Amniotic epithelial cell (primary cell): ENCODE results near the gene HLA-DQA1.
A peak's percentile ranks its signal among the peaks of the same experiment; 100 is the strongest.
"Not testable (repeated sequence)": the region's sequence is repeated elsewhere in the genome, so short reads cannot be mapped to it uniquely, and the experiment has no call there.

Source experiments
- DNase-seq: peaks from one replicate; pipeline ENCODE4 v3.0.0-alpha.2; 2010; ENCODE audit warnings: low read depth

The HLA-DQA1 gene

DNA sequence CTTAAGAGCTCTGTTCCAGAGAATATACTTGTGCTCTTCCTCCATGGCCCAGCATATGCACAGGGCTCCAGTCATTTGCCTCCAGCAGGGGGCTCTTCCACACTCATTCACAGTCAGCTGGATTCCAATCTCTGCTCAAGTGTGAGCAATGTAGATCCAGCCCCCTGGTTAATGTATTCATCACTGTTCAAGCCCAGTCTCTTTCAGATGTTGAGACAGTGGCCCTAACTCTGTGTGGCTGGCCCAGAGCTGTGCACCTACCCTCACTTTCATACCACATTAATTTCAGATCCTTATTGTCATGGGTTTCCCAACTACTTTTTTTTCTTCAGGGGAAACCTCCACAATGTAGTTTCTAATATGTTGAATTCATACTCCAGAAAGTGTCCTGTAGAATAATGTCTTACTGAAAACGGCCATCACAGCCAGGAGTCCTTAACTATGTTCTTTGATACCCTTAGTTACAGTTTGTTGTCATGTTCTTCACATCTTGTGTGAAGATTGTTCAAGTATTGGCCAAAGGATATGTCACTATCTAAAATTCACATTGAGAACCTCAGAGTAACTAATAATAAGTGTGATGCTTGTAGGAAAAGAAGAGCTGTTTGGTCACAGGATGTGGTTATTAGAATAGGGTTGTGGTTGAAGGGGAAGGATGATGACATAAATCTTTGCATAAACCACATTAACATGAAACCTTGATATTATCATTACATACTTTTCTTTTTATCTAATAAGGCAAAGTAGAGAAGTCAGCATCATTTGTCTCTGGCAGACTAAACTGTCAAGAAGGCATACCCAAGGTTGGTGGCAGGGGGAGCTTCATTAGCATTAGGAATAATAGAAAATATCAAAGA lies 14.4 kb upstream of the HLA-DQA1 start:
- peak; percentile 82 for DNase-seq

DNA sequence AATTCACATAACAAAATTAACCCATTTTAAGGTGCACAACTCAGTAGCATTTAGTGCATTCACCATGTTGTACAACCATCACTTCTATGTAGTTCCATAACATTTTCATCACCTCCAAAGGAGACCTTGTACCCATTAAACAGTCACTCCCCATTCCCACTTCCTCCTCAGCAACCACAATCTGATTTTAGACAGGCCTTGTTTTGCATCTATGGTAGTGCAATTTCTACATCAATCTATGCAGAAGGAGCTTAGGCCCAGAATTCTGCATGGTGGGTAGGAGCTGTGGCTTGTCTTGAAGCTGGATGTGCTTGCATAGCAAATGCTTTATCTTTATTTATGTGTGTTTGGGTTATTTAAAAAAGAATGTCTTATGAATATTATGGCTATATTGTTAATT lies 13.5 kb upstream of the HLA-DQA1 start:
- peak; percentile 7 for DNase-seq

DNA sequence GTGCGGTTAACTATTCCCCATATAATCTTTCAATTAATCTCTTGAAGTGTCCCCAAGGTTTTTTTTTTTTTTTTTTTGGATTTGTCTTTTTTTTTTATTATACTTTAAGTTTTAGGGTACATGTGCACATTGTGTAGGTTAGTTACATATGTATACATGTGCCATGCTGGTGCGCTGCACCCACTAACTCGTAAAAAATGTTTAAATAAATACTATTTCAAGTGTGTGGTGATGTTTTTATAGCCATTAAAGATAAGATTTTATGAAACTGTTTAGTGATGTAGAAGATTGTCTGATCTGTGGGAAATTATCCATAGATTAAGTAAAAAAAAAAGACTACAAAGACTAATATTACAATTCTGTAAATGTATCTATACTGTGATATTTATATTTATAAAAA lies 12.6 kb upstream of the HLA-DQA1 start:
- DNase-seq: no peak

DNA sequence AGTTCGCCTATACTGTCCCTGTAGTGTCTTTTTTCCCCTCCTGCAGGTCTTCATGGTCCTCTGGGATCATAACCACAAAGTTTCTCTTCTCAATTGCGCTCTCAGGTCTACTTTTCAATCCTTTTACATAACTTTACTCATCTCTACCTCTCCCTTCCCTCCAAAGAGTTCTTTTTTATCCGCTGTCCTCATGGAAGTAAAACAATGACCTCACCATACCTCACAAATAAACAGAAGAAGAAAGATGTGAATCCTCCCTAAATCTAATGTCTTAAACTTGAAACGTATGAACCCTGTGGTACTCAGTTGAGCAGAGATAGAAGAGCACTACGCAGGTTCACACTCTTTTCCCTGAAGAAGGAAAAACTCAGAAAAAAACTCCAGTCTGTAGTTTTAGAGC lies 12.1 kb upstream of the HLA-DQA1 start:
- no peak for DNase-seq

DNA sequence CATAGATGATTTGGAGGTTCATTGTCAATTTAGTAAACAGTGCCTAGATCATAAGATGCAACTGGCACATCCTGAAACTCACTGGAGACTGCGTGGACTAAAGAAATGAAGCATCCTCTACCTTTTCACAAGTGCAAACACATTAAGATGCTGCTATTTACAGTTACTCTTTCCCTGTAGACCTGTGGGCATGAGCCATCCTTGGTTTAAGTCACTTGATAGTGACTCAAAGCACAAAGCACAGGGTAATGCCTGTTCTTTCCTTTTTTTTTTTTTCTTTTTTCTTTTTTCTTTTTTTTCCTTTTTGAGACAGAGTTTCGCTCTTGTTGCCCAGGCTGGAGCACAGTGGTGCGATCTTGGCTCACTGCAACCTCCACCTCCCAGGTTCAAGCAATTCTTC lies 10.0 kb upstream of the HLA-DQA1 start:
- no peak for DNase-seq

DNA sequence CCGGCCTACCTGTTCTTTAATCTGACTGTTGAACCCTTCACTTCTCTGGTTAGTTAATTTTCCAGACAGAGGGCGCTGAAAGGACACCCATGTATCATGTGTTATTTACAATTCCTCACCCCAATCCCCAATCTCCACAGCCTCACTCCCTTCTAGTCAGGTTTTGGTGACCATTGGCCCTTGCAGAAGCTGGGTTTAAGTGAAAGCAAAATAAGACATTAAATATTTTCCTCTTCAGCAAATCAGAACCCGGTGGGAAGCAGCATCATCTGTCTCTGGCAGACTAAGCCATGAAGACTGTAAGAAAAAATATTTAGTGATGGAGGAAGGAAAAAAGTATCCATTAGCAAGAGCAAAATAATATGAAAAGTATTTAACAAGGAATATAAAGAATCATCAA lies 9.4 kb upstream of the HLA-DQA1 start:
- peak; percentile 49 for DNase-seq

DNA sequence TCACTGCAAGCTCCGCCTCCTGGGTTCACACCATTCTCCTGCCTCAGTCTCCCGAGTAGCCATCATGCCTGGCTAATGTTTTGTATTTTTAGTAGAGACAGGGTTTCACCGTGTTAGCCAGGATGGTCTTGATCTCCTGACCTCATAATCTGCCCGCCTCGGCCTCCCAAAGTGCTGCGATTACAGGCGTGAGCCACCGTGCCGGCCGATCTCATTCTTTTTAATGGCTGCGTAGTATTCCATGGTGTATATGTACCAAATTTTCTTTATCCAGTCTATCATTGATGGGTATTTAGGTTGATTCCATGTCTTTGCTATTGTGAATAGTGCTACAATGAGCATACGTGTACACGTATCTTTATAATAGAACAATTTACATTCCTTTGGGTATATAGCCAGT lies 7.4 kb upstream of the HLA-DQA1 start:
- not testable (repeated sequence) for DNase-seq

DNA sequence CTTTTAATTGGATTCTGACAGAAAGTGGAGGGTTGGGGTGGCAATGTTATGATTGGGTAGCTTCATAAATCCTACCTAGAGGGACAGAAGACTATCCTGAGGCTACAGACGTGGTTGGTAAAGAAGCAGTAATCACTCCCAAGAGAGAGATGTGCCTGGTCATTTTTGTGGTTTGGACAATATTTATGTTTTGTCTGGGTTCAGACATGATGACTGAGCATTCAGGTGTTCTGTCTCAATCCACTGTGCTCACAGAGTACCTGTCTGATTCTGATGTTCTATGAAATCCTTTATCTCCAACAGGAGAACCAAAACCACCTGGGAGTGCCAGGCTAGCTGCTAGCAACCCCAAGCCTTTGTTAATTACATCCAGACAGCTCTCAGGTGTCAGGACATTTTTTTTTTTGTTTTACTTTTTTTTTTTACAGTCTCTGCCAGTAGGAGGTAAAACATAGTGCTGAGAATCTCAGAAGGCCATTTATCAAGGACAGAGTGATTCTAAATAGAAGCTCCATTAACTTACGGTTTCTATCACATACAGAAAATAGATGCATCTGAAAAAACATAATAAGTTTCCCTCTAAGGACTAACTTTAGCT lies 1.6 kb upstream of the HLA-DQA1 start:
- no peak for DNase-seq

DNA sequence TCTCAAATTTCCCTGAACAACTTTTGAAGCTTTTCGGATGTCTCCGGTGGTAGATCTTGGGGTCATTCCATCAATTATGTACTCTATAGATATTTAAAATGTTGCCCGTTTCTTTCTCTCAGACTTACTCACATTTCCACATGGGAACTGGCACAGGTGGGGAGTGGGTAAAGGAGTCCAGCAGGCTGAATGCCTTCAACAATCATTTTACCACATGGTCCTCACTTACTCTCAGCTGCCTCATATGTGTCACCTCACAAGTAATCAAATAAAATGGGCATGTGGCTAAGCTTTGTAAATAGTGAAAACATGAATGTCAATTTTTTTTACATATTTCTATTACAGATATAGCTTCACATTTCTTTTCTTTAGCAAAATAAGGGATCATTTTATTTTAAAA lies 677 bp downstream of the HLA-DQA1 start:
- DNase-seq: no peak

DNA sequence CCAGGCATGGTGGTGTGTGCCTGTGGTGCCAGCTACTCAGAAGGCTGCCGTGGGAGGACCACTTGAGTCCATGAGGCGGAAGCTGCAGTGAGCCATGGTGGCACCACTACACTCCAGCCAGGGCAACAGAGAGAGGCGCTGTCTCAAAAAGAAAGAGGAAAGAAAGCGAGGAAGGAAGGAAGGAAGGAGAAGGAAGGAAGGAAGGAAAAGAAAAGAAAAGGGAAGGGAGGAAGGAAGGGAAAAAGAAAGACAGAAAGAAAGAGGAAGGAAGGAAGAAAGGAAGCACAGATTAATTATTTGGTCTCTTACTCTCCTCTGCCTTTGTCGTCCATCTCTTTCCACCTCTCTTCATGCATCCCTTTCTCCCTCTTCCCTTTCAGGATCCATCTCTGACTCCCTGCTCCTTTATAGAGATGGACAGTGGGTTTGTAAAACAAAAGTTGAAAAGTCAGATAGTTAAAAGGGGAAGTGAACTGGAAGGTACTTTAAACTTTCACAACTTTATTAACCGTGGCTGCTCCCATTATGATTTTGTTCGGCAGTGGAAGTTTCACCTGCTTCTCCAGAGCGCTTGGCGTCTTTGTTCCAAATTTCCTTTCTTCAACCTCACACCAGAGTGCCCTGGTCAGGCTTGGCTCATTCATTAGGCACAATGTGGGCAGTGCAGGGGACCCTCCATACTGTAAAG lies 1.5 kb downstream of the HLA-DQA1 start:
- no peak for DNase-seq

DNA sequence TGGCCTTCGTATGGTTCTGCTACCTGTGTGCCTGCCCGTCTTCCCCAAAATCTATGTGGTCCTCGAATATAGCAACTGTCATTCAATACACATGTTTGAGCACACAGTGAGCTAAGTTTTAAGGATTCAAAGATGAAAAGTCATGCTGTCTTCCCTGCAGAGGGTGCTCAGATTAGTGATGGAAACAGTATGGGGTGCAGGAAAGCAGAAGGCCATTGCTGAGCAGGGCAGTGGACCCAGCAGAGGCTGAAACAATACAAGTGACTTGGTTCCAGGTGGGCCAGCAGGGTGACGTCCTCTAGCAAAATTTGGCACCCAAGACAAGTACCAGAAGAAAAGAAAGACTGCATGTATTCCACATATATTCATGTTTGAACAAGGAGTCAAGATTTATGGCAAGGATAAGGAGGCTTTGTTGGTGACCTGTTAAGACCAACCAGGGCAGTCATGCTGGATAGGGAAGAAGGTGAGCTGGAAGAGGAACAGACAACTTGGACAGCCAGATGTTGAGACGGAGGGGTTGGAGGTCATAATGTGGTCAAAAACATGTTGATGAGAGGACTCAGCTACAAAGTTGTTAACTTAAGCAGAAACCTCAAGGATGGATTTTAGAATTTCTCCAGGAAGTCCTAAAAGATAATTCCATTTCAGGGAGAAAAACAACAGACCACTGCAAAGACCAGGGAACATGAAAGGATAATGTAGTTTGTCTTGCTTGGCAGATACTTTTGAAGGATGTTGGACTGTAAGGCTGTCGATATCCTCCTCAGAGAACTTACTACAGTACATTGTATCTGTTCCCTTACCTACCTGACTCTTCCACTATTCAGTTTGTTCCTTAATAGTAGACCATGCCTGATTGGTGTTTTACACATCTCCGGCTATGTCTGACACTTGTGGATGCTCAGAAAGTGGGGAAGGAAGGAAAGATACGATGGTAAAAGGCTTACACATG lies 2.5 kb downstream of the HLA-DQA1 start:
- no peak for DNase-seq

DNA sequence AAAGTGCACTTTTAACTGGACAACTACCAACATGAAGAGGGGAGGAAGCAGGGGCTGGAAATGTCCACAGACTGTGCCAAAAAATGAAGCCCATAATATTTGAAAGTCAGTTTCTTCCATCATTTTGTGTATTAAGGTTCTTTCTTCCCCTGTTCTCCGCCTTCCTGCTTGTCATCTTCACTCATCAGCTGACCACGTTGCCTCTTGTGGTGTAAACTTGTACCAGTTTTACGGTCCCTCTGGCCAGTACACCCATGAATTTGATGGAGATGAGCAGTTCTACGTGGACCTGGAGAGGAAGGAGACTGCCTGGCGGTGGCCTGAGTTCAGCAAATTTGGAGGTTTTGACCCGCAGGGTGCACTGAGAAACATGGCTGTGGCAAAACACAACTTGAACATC lies 3.9 kb downstream of the HLA-DQA1 start:
- no peak for DNase-seq

DNA sequence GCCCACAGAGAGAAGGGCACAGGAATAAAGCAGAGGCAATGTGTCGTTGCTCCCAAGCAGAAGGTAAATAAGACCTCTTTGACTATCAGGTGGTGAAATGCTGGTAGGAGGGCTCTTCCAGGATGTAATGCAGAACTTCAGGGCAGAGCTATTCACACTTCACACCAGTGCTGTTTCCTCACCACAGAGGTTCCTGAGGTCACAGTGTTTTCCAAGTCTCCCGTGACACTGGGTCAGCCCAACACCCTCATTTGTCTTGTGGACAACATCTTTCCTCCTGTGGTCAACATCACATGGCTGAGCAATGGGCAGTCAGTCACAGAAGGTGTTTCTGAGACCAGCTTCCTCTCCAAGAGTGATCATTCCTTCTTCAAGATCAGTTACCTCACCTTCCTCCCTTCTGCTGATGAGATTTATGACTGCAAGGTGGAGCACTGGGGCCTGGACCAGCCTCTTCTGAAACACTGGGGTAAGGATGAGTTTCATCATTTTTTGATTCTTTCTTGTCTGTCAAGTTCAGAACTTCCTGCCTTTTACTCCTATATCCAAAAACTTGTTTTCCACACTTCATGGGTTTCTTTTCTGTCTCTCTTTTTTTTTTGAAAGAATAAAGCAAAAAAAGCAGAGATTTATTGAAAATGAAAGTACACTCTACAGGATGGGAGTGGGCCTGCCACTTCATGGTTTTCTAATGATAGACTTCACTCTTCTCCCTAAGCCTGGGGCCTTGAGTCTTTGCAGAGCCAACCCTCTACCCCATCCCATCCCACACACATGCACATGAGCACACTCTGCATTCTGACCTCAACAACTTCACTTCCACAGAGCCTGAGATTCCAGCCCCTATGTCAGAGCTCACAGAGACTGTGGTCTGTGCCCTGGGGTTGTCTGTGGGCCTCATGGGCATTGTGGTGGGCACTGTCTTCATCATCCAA lies 4.8 kb downstream of the HLA-DQA1 start:
- not testable (repeated sequence) for DNase-seq

DNA sequence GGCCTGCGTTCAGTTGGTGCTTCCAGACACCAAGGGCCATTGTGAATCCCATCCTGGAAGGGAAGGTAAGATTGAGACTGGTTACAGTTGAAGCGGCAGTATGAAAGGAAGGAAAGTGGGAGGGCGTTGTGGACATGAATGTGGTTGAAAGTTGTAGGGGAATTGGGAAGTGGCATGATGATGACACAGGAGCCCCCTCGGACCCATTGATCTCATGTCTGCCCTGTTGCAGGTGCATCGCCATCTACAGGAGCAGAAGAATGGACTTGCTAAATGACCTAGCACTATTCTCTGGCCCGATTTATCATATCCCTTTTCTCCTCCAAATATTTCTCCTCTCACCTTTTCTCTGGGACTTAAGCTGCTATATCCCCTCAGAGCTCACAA lies 5.5 kb downstream of the HLA-DQA1 start:
- DNase-seq: no peak

DNA sequence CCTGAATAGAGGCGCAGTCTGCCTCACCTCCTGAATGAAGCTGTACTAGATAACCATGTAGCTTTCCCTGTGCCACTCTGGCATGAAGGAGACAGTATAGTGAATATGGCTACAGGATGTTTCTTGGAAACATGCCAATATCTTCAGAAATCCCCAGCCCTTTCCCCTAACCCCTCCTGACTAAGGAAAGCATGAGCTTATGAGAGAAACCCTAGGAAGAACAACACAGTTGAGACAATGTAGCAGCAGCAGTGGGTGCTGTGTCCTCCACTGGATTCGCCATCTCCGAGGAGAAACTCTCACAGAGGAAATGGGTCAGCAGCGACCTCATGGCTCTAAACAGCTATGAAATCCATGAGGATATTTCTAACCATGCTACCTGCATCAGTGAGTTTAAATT lies 6.7 kb downstream of the HLA-DQA1 start:
- DNase-seq: no peak

DNA sequence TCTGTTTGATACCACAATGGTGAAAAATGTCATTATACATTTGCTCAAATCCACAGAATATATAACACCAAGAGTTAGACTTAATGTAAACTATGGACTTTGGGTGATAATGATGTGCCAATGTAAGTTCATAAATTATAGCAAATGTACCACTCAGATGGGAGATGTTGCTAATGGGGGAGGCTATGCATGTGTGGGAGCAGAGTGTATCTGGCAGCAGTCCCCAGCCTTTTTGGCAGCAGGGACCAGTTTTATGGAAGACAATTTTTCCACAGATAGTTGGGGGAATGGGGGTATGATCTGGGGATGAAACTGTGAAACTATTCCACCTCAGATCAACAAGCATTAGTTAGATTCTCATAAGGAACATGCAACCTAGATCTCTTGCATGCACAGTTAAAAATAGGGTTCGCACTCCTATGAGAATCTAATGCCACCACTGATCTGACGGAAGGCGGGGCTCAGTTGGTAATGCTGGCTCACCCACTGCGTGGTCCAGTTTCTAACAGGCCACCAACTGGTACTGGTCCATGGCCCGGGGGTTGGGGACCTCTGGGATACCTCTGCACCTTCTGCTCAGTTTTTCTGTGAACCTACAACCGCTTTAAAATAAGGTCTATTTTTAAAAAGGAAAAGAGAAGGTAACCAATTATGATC lies 8.0 kb downstream of the HLA-DQA1 start:
- DNase-seq: no peak

DNA sequence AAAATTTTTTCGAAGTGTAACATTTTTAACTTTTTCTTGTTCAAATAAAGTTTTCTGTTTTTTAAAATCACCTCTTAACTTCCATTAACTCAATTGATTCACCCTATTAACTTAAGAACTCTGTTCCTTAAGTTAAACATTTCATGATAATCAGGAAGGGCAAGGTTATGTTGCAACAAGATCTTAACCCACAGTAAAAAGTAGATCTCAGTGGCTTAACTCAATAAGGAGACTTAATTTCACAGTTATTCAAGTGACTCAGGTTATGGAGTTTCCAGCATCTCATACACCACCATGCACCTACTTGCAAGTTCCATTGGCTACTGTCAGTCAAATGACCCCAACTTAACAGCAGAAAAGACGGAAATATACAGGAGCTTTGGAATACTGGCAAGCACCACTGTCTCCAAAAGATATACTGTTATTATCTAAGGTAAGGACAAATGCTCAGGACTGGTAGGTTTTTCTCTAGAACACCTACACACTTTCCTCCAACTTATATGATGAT lies 18.1 kb downstream of the HLA-DQA1 start:
- DNase-seq: no peak

DNA sequence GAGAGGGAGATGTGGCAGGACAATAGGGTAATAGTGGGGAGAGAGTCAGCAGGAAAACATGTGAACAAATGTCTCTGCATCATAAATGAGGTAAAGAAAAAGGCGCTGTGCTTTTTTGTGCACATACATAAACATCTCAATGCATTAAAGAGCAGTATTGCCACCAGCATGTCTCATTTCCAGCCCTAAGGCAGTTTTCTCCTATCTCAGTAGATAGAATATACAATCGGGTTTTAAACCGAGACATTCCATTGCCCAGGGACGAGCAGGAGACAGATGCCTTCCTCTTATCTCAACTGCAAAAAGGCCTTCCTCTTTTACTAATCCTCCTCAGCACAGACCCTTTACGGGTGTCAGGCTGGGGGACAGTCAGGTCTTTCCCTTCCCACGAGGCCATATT lies 20.1 kb downstream of the HLA-DQA1 start:
- not testable (repeated sequence) for DNase-seq

DNA sequence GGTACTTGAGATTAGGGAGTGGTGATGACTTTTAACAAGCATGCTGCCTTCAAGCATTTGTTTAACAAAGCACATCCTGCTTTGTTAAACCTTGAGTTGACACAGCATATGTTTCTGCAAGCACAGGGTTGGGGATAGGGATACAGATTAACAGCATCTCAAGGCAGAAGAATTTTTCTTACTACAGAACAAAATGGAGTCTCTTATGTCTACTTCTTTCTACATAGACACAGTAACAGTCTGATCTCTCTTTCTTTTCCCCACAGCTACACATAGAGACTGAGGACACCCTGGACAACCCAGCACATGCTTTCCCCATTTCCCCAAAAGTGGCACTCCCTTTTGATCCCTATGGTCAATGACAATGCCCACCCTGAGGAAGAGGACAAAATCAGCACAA lies 20.6 kb downstream of the HLA-DQA1 start:
- DNase-seq: not testable (repeated sequence)

DNA sequence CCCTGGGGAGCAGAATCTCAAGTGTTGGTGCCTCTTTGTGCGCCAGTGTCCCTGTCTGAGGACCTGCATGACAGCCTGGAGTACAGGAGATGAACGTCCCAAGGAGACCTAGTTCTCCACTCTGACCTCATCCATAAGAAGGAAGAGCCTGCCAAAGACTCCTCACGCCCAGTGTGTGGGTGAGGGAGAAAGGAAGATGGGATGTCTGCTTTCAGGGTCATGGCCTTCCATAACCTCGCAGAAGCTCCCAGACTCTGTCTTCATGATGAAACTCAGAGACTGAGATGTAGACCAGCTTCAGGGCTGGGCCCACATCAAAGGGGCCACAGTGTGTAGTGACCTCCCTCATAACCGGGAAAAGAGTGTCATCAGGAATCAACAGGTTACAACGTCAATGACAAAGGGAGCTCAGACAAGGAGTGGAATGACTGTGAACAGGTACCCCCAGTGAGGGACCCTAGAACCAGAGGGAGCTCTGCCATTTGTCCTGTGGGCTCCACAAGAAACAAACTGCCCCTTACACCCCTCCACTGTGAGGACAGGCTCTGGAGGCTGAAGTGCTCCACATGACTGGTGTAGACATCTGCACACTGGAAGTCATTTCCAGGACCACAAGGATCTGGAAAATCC lies 21.2 kb downstream of the HLA-DQA1 start:
- DNase-seq: no peak
